GDM1 (cell line): ENCODE results near the gene CALR.
"Not testable (repeated sequence)": the region's sequence is repeated elsewhere in the genome, so short reads cannot be mapped to it uniquely, and the experiment has no call there.

Experiments
- DNase-seq: peaks from one replicate; lab custom pipeline; 2025; lab: John Stamatoyannopoulos, UW

CALR gene

DNA sequence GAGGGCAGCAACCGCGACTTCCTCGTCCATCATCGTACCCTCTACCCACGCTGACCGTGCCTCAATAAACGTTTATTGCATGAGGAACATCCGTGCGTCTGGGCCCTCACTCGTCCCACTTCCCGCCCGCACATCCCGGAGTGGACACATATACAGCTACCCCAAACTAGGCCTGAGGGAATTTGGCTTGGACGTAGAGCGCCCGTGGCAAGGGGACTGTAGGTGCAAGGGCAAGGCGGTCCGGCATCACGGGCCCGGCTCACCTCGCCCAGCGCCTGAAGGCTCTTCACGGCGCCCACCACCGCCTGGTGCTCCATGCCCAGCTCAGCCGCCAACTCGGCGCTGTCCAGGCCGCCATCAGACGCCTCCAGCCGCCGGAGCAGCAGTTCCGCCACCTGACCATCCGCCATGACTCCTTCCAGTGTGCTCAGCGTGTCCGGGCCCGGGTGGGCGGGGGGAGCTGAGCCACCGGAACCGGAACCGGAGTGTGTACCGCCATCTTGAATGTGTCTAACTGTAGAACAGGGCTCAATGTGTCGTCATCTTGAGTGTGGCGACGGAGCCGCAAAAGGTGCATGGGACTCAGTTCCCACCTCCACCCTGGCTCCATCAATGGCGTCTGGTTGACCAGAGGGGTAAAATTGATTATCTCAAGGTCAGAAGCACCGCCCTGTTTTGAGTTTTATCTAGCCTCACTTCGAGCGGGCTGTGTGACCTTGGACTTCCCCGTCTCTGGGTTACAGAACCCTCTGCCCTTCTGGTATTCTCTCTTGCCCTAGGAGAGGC lies 4.9 kb upstream of the CALR start, which contains the start of gene FARSA:
Gene FARSA, minus strand, starts transcription at position 425 of the 786 bp plus-strand sequence. Its CDS starts 15 bp downstream, at position 410.
- peak; percentile 81 for DNase-seq

DNA sequence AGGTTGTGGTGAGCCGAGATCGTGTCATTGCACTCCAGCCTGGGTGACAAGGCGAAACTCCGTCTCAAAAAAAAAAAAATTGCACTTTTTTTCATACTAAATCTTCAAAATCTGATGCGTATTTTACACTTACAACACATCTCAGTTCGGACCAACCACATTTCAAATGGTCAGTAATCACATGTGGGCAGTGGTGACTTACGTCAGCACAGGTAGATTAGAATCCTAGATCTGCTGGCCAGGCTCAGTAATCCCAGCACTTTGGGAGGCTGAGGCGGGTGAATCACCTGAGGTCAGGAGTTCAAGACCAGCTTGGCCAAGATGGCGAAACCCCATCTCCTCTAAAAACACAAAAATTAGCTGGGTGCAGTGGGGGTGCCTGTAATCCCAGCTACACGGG lies 3.3 kb upstream of the CALR start:
- no peak for DNase-seq

DNA sequence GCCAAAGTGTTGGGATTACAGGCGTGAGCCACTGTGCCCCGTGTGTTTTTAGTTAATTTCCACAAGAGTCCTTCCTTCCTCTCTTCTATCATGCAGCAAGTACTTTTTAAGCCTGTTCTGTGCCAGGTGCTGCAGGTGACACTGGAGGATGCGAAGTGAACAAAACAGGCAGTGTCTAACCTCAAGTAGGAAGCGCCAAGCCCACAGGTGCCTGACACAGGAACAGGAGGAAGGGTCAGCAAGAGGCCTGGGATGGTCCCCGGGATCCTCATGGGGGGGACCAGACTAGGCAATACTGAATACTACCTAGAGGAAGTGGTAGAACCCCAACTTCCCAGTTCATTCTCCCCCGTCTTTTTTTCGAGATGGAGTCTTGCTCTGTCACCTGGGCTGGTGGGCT lies 1.8 kb upstream of the CALR start:
- no peak for DNase-seq

DNA sequence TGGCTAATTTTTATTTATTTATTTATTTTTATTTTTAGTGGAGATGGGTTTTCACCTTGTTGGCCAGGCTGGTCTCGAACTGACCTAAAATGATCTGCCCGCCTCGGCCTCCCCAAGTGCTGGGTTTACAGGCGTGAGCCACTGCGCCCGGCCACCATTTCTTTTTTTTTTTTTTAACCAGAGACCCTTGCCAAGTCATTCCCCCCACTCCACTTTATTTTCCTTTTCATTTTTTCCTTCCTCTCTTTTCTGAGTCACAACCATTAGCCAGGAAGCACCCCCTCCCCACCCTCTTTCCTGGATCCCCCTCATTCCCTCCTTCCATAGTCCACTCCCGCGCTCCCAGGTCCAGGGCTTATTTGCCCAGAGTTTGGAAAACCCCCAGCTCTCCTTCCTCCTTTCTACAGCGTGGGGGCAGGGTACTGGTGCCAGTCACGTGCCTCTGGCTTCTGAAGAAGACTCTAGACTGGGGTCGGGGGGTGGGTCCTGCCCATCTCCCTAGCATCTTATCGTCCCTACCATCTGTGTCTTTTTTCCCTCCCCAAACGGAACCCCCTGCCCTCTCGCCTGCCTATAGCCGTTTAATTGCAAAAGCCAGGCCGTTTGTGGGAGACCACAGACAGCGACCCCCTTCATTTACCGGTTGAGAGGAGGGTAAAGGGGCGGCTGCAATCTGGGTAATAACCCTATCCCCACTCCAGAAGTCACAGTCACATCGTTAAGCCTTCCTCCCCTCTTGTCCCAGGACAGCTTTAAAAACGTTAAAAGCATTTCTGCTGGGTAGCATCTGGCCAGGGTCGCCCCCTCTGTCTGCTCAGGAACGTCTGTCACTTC lies 1.1 kb upstream of the CALR start:
- peak; percentile 81 for DNase-seq

DNA sequence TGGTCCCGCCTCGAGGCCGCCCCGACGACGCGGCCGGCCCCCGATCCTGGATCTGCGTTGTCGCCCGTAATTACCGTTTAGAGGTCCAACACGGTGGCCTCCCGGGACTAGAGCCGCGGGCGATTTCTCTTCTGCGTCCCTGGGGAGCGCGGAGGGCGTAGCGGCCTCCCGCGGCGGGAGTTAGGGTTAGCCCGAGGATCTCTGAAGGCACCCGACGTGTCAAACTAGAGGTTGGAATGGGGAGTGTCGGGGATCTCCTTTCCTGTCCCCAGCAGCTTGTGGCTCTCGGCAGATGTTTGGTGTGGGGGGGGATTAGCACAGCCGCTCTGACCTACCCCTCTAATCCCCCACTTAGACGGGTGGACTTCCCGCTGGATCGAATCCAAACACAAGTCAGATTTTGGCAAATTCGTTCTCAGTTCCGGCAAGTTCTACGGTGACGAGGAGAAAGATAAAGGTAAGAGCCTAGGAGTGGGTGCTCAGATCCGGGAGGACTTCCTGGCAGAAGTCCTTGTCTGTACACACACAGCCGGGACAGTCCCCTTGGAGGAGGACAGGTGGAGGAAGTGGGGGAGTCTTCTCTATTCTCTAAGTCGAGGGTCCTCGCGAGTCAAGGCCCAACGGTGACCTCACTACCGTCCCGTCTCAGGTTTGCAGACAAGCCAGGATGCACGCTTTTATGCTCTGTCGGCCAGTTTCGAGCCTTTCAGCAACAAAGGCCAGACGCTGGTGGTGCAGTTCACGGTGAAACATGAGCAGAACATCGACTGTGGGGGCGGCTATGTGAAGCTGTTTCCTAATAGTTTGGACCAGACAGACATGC lies 581 bp downstream of the CALR start:
- no peak for DNase-seq

DNA sequence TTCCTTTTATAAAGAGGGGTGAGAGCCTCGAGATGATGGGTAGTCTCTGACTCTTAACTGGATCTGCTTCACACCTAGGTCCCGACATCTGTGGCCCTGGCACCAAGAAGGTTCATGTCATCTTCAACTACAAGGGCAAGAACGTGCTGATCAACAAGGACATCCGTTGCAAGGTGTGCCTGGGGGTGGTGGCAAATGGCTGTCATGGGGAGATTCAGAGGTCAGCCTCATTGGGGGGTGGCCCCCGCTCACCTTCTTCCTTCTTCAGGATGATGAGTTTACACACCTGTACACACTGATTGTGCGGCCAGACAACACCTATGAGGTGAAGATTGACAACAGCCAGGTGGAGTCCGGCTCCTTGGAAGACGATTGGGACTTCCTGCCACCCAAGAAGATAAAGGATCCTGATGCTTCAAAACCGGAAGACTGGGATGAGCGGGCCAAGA lies 1.6 kb downstream of the CALR start:
- no peak for DNase-seq

DNA sequence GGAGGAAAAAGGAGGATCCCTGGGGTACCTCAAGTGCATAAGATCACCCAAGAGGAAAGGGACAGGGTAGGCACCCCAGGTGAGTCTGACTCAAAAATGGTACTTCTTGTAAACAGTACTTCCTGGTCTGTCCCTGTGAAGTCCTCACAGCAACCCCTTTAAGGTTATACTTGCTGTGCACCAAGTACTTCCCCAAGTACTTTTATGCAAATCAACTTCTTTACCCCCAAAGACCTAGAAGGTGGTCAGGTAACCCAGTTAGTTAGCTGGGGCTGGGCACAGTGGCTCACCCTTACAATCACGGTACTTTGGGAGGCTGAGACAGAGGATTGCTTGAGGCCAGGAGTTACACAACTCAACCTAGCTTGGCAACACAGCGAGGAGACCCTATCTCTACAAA lies 2.5 kb downstream of the CALR start:
- no peak for DNase-seq

DNA sequence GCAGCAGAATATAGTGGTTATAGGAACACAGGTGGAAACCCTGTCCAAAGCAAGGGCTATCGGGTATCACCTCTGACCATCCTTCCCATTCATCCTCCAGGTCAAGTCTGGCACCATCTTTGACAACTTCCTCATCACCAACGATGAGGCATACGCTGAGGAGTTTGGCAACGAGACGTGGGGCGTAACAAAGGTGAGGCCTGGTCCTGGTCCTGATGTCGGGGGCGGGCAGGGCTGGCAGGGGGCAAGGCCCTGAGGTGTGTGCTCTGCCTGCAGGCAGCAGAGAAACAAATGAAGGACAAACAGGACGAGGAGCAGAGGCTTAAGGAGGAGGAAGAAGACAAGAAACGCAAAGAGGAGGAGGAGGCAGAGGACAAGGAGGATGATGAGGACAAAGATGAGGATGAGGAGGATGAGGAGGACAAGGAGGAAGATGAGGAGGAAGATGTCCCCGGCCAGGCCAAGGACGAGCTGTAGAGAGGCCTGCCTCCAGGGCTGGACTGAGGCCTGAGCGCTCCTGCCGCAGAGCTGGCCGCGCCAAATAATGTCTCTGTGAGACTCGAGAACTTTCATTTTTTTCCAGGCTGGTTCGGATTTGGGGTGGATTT lies 5.1 kb downstream of the CALR start:
- no peak for DNase-seq

DNA sequence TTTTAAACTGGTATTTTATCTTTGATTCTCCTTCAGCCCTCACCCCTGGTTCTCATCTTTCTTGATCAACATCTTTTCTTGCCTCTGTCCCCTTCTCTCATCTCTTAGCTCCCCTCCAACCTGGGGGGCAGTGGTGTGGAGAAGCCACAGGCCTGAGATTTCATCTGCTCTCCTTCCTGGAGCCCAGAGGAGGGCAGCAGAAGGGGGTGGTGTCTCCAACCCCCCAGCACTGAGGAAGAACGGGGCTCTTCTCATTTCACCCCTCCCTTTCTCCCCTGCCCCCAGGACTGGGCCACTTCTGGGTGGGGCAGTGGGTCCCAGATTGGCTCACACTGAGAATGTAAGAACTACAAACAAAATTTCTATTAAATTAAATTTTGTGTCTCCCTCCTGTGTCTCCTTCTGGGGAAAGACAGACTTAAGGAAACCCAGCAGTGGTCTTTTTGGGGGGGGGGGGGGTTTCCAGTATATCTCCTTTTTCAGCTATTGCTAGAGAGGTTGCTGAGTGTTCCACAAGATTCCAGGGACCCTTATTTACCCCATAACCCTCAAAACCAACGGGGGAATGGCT lies 5.8 kb downstream of the CALR start:
- no peak for DNase-seq

DNA sequence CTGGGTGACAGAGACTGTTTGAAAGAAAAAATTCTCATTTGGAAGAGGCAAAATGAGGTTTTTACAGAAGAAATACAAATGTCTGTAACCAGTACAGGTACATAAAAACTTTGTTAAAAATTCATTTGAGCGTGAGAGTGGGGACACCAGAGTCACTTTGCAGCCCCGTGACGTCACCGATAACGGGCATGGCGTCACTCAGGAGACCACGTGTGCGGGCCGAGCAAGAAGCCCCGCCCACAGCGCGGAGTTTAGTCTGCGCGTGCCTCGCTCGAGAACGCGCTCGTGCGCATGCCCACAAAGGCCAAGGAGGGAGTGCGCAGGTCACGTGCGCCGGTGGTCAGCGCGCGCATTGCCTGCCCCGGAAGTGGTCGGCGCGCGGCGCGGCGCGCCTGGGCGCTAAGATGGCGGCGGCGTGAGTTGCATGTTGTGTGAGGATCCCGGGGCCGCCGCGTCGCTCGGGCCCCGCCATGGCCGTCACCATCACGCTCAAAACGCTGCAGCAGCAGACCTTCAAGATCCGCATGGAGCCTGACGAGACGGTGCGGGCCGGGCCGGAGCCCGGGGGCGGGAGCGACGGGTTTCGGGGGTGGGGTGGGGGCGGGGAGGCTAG lies 7.2 kb downstream of the CALR start, which contains the start of gene RAD23A:
Gene RAD23A, plus strand, starts transcription at position 384 of the 613 bp plus-strand sequence. Its CDS starts 87 bp downstream, at position 471.
- peak; percentile 98 for DNase-seq

DNA sequence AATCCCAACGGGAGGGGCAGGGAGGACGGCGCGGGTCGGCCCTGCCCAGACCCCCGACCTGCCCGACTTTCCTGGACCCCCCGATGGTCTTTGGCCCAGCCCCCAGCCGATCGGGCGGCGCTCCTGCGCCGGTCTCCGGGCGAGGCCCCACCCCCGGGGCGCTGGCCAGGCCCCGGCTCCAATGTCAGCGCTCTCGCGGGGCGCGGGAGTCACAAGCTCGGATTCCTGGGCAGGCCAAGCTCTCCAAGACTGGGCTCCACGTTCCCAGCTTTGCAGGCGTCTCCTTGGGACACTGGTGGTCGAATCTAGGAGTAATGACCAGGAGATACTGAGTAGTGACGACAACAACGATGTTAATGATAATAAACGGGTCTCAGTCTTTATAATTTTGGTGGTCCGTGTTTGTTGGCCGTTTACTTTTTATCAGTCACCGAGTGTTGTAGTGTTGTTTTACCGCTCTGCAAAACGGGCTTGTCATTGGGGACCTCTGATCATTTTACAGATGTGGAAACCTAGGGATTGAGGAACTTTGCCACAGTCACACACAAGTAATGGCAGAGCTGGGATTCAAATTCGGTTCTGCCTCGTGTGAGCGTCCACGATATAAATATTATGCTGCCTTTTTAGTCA lies 7.8 kb downstream of the CALR start:
- no peak for DNase-seq

DNA sequence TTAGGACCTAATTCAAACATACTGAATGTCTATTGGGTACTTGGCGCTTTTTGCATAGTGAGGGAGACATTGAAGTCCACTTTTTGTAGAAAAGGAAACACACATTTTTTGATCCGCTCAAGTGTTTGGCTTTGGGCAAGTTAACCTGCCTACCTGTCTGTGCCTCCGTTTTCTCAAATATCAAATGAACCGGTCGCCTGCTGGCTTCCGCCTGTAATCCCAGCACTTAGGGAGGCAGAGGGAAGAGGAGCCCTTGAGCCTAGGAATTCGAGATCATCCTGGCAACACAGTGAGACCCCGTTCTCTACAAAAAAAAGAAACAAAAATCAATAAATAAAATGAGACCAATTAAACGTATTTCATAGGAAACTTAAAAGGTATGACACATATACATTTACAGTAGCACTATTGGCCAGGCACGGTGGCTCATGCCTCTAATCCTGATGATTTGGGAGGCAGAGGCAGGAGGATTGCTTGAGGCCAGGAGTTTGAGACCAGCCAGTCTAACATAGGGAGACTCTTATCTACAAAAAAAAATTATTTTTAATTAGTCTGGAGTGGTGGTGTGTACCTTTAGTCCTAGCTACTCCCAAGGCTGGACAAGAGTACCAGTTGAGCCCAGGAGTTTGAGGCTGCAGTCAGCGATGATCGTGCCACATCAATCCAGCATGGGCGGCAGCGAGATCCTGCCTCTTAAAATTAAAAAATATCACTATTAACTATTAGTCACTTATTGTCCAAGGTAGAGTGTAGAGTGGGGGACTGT lies 8.5 kb downstream of the CALR start:
- no peak for DNase-seq

DNA sequence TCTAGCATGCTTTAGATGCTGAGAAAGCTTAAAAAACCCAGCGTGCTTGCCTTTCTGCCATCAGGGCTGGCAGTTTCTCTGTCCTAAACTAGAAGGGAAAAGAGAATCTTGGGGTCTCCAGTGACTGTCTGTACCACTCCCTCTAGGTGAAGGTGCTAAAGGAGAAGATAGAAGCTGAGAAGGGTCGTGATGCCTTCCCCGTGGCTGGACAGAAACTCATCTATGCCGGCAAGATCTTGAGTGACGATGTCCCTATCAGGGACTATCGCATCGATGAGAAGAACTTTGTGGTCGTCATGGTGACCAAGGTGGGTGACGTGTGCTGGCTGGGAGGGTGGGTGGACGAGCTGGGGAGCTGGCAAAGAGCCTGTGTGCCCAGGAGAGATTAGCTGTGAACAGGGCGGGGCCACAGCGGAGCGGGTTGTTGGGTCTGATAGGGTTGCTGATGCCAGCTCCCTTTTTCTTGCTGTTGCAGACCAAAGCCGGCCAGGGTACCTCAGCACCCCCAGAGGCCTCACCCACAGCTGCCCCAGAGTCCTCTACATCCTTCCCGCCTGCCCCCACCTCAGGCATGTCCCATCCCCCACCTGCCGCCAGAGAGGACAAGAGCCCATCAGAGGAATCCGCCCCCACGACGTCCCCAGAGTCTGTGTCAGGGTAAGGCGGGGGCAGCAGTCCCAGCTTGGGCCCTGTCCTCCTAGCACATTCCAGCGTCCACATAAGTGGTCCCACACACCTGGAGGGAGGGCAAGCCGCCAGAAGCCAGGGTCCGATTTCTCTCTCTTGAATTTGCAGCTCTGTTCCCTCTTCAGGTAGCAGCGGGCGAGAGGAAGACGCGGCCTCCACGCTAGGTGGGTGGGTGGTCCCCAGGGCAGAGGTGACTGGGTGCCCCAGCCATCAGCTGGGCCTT lies 9.5 kb downstream of the CALR start:
- no peak for DNase-seq

DNA sequence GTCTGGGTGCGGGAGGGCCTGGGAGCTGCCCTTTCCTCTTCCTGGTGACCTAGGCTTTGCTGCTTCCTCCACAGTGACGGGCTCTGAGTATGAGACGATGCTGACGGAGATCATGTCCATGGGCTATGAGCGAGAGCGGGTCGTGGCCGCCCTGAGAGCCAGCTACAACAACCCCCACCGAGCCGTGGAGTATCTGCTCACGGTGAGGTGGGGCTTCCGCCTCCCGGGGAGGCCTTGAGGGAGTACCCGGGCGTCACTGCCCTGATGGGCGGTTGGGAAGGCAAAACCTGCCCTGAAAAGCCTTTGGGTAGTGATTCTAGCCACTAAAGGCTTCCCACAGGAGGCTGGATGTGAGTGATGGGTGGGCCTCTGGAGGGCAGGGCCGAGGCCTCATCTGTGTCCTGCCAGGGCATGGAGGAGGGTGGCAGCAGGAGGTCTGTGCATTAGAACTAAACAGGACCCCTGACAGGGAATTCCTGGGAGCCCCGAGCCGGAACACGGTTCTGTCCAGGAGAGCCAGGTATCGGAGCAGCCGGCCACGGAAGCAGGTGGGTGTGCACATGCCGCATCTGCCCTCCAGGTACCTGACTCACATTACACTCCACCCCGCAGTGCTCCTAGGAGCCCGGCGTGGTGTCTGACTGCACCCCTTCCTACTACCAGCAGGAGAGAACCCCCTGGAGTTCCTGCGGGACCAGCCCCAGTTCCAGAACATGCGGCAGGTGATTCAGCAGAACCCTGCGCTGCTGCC lies 10.4 kb downstream of the CALR start:
- no peak for DNase-seq

DNA sequence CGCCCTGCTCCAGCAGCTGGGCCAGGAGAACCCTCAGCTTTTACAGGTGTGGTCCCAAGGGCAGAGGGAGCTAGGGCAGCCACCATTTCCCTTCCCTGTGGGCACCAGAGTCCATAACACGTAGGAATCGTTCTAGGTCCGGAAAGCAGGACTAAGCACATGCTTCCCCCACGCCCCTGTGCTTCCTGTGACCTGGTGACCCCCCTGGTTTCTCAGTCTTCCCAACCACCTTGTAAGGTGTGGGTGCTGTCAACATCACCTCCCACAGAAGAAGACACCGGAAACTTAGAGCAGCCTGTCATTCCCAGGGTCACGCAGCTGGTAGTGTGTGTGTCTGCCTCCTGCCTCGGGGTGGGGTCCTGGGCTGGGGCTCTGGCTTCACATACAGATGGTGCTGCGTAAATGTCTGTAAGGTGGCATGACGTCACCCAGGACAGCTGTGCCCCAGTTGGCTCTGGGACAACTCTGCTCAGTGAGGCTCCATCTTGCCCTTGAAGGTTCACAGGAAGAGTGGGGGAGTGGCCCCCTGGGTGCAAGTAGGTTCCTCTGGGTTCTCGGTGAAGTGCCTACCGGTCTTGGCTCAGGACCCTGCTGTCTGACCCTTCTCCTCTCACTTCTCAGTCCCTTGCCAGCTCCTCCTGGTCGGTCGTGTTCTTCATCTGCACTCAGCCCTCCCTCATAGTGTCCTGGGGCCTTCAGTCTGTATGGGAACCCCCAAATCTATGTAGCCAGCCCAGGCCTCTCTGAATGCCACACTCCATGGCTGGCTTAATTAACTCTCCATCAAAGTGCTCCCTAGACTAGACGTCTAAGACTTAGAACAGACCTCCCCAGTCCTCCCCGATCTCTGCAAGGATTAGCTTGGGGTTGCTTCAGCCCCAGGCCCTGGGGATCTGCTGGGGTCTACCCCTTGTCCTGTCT lies 11.2 kb downstream of the CALR start:
- no peak for DNase-seq

DNA sequence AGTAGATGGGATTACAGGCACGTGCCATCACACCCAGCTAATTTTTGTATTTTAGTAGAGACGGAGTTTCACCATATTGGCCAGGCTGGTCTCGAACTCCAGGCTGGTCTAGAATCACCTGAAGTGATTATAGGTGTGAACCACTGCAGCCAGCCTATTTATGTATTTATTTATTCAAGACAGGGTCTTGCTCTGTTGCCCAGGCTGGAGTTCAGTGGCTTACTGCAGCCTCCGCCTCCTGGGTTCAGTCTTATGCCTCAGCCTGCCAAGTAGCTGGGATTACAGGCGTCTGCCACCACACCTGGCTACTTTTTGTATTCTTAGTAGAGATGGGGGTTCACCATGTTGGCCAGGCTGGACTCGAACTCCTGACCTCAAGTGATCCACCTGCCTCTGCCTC lies 13.6 kb downstream of the CALR start:
- DNase-seq = not testable (repeated sequence)
